OCI-LY1 (cell line): ENCODE results near the gene MEGF8.

Experiments used
- H2AFZ ChIP-seq: fragments of 200-600 bp; sonication (generic), shearing (Covaris generic); 2 replicates; pipeline ENCODE4 v1.6.0; 2014; ENCODE audit warnings: antibody characterized with exemption, mild to moderate bottlenecking, low read length
- H3F3A ChIP-seq: fragments of 200-600 bp; sonication (generic), shearing (Covaris generic); 2 replicates; pipeline ENCODE4 v1.6.0; 2014; ENCODE audit warnings: mild to moderate bottlenecking, antibody characterized with exemption, low read length, moderate library complexity; ENCODE audit not compliant: insufficient read depth
- H3K27ac ChIP-seq: fragments of 200-600 bp; sonication (generic); 2 replicates; pipeline ENCODE4 v1.5.1; 2014; ENCODE audit warnings: low read length, mixed run types, mild to moderate bottlenecking, low read depth; ENCODE audit not compliant: poor library complexity, severe bottlenecking
- H3K27me3 ChIP-seq: fragments of 200-600 bp; sonication (generic); 2 replicates; pipeline ENCODE4 v1.6.0; 2014; ENCODE audit warnings: antibody characterized with exemption, mild to moderate bottlenecking, low read length, moderate library complexity; ENCODE audit not compliant: insufficient read depth
- H3K36me3 ChIP-seq: fragments of 200-600 bp; sonication (generic); 2 replicates; pipeline ENCODE4 v1.6.1; 2014; ENCODE audit warnings: mild to moderate bottlenecking, antibody characterized with exemption, low read length, moderate library complexity, mixed read lengths; ENCODE audit not compliant: insufficient read depth
- H3K4me1 ChIP-seq: fragments of 200-600 bp; sonication (generic); 2 replicates; pipeline ENCODE4 v1.5.1; 2014; ENCODE audit warnings: mild to moderate bottlenecking, low read length, moderate library complexity; ENCODE audit not compliant: insufficient read depth, severe bottlenecking
- H3K4me2 ChIP-seq: fragments of 200-600 bp; sonication (generic), shearing (Covaris generic); 2 replicates; pipeline ENCODE4 v1.6.1; 2014; ENCODE audit warnings: low read length
- H3K4me3 ChIP-seq: fragments of 200-600 bp; sonication (generic); 2 replicates; pipeline ENCODE4 v1.5.1; 2014; ENCODE audit warnings: low read length, low read depth, mild to moderate bottlenecking, mixed read lengths; ENCODE audit not compliant: poor library complexity, severe bottlenecking
- H3K79me2 ChIP-seq: fragments of 200-600 bp; shearing (Covaris generic); 2 replicates; pipeline ENCODE4 v1.6.1; 2016; ENCODE audit warnings: mixed run types, low read length, mixed read lengths; ENCODE audit not compliant: insufficient read depth
- H3K9ac ChIP-seq: fragments of 200-600 bp; sonication (generic), shearing (Covaris generic); 2 replicates; pipeline ENCODE4 v1.6.1; 2014; ENCODE audit warnings: mild to moderate bottlenecking, low read length, mixed read lengths
- H3K9me2 ChIP-seq: fragments of 200-600 bp; sonication (generic), shearing (Covaris generic); 2 replicates; pipeline ENCODE4 v1.6.1; 2014; ENCODE audit warnings: low read depth, mild to moderate bottlenecking, low read length, mixed read lengths
- H3K9me3 ChIP-seq: fragments of 200-600 bp; shearing (Covaris generic); 2 replicates; pipeline ENCODE4 v1.6.1; 2014; ENCODE audit warnings: low read length, mixed read lengths
- H4K20me1 ChIP-seq: fragments of 200-600 bp; sonication (generic), shearing (Covaris generic); 2 replicates; pipeline ENCODE4 v1.6.0; 2016; ENCODE audit warnings: mild to moderate bottlenecking, low read length; ENCODE audit not compliant: insufficient read depth
- CTCF ChIP-seq: fragments of 200-600 bp; sonication (generic), shearing (Covaris generic); IDR thresholded peaks from 2 replicates; pipeline ENCODE4 v1.5.1; 2017; ENCODE audit warnings: mild to moderate bottlenecking, antibody characterized with exemption, low read length, moderate library complexity, mixed read lengths
- EZH2 ChIP-seq: fragments of 200-600 bp; sonication (generic), shearing (Covaris generic); IDR thresholded peaks from 2 replicates; pipeline ENCODE4 v1.8.0; 2017; ENCODE audit warnings: borderline replicate concordance, mixed run types, mild to moderate bottlenecking, antibody characterized with exemption, low read length, moderate library complexity, mixed read lengths

The MEGF8 gene

DNA sequence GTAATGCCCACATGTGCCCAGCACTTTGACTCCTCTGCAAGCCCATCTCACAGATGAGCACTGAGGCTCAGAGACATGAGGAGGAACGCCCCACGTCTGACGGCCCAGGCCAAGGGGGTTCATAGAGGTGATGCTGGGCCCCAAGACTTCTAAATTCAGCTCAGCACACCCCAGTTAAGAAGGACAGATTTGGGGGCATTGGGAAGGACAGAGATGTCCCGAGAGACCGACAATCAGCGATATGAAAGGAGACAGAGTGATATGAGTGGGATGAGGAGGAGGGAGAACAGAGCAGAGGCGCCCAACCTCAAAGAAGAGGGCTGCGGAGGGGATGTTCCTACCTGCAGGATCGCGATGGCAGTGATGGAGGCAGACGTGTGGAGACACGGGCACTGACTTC, 64.5 kb downstream of the MEGF8 start, which contains the start of gene CNFN:
Gene CNFN (minus strand): TSS at position 399 of the 400 bp plus-strand sequence. CDS start 1,260 bp downstream, outside the sequence.
- Histone ChIP-seq H3K4me2 (no peak within 1 kb of the TSS), H3K4me3 (no peak within 1 kb of the TSS), H4K20me1 (no peaks in the 10 kb centered on the region), H3K9me3 (no peaks in the 10 kb centered on the region), H3K79me2 (no peaks in the 10 kb centered on the region), H3K27ac (no peak within 1 kb of the TSS), H2AFZ (no peak within 1 kb of the TSS), H3K9me2 (no peaks in the 10 kb centered on the region), H3K9ac (no peak within 1 kb of the TSS), H3K36me3 (no peaks in the 10 kb centered on the region), H3K4me1 (peaks cover 7% of the 10 kb centered on the region), H3F3A (no peaks in the 10 kb centered on the region), H3K27me3 (no peaks in the 10 kb centered on the region; the same call in 1 of the 2 replicates)
- TF ChIP-seq CTCF, result no peak
- TF ChIP-seq EZH2, result no peak

DNA sequence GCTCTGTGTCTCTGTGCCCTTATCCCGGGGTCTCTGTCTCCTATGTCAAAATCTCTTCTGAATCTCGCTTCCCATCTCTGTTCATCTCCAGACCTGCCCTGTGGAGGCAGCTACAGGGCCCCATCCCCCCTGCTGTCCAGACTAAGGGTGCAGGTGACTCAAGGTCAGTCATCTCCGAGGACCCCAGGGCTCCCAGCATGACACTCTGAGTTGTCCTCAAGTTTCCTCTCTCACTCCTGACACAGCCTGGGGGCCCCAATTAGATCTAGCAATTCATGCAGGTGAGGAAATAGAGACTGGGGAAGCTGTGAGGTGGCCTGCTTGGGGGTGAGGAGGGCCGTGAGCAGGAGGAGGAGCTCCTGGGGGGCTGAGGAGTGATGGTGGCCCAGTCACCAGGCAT, 66.7 kb downstream of the MEGF8 start:
- no peaks in the 10 kb centered on the region for H4K20me1 ChIP-seq
- no peaks in the 10 kb centered on the region for H3K9me3 ChIP-seq
- no peaks in the 10 kb centered on the region for H3K9me2 ChIP-seq
- no peak overlapping the region for H3K4me3 ChIP-seq
- no peak overlapping the region for H3K9ac ChIP-seq
- H3K4me1 ChIP-seq, result peaks cover 8% of the 10 kb centered on the region
- no peaks in the 10 kb centered on the region for H3F3A ChIP-seq
- TF ChIP-seq EZH2 (no peak), CTCF (no peak)
- no peak overlapping the region for H3K27ac ChIP-seq
- H3K36me3 ChIP-seq, result no peaks in the 10 kb centered on the region
- no peak overlapping the region for H3K4me2 ChIP-seq
- no peaks in the 10 kb centered on the region for H3K79me2 ChIP-seq
- no peaks in the 10 kb centered on the region; the same call in 1 of the 2 replicates for H3K27me3 ChIP-seq
- H2AFZ ChIP-seq, result no peak overlapping the region

GRCh38 chr19:42394751-42395150, 69.3 kb downstream of the MEGF8 start:
- no peak overlapping the region for H3K9ac ChIP-seq
- H2AFZ ChIP-seq, result no peak overlapping the region
- H3K27ac ChIP-seq, result no peak overlapping the region
- H3K79me2 ChIP-seq, result no peaks in the 10 kb centered on the region
- no peaks in the 10 kb centered on the region for H3F3A ChIP-seq
- H3K9me3 ChIP-seq, result no peaks in the 10 kb centered on the region
- H3K27me3 ChIP-seq, result no peaks in the 10 kb centered on the region
- no peak overlapping the region for H3K4me3 ChIP-seq
- H3K4me1 ChIP-seq, result peaks cover 16% of the 10 kb centered on the region
- H3K9me2 ChIP-seq, result no peaks in the 10 kb centered on the region
- no peak overlapping the region for H3K4me2 ChIP-seq
- no peaks in the 10 kb centered on the region for H3K36me3 ChIP-seq
- no peaks in the 10 kb centered on the region for H4K20me1 ChIP-seq
- TF ChIP-seq CTCF, result no peak
- TF ChIP-seq EZH2, result no peak
